Panc1 (cell line): ENCODE results near the gene HGF. TPM values are rescaled to one million over a fixed set of nuclear protein-coding genes. Genes with fewer than 3 reads are reported as not detected.

ENCODE experiments used
- ATAC-seq: fragments of 200-7000 bp; cut with Tn5 transposase; 2 replicates; pipeline ENCODE4 v1.9.1; 2020; ENCODE audit warnings: mild to moderate bottlenecking, moderate library complexity
- BruUV-seq: library from RNA; stranded (reverse); fragments of 400-500 nt; replicated peaks from 2 replicates; lab custom pipeline; 2021; lab: Mats Ljungman, UMichigan
- CTCF ChIA-PET: fragments of 300-600 bp; sonication (Branson Sonifier 250); formaldehyde crosslinking; loops from one replicate; lab custom pipeline; 2022; ENCODE audit warnings: antibody characterized with exemption; lab: Charles Lee
- POLR2A ChIA-PET: fragments of 300-600 bp; sonication (Branson Sonifier 250); formaldehyde crosslinking; loops from one replicate; lab custom pipeline; 2022; ENCODE audit warnings: antibody characterized with exemption; lab: Charles Lee
- DNase-seq: peaks from one replicate; pipeline ENCODE4 v3.0.0-alpha.2; 2010; ENCODE audit warnings: low read depth, low spot score
- H3K27ac ChIP-seq: 2 replicates; pipeline ENCODE4 v1.5.1; 2011; ENCODE audit warnings: mild to moderate bottlenecking, low read length, inconsistent platforms
- H3K27me3 ChIP-seq: fragments of 200-500 bp; sonication (Bioruptor generic); 2 replicates; pipeline ENCODE4 v1.6.0; 2014; ENCODE audit warnings: low read length, inconsistent platforms; ENCODE audit not compliant: control insufficient read depth, insufficient read depth
- H3K36me3 ChIP-seq: fragments of 200-500 bp; sonication (Bioruptor generic); 2 replicates; pipeline ENCODE4 v1.5.1; 2014; ENCODE audit warnings: inconsistent platforms, mild to moderate bottlenecking, low read length, moderate library complexity; ENCODE audit not compliant: control insufficient read depth, insufficient read depth
- H3K4me1 ChIP-seq: 2 replicates; pipeline ENCODE4 v1.5.1; 2011; ENCODE audit warnings: inconsistent platforms, mild to moderate bottlenecking, low read length, moderate library complexity; ENCODE audit not compliant: control insufficient read depth, insufficient read depth
- H3K4me3 ChIP-seq, 2 experiments: 2 replicates each; pipeline ENCODE4 v1.5.1; 2011 to 2012; ENCODE audit warnings: low read depth in 2 of 2, low read length in 2 of 2, mild to moderate bottlenecking in 2 of 2, inconsistent platforms in 1 of 2, moderate library complexity in 1 of 2
- H3K9me3 ChIP-seq: fragments of 200-500 bp; sonication (Bioruptor generic); 2 replicates; pipeline ENCODE4 v1.5.1; 2014; ENCODE audit warnings: low read depth, mild to moderate bottlenecking, inconsistent platforms, low read length, moderate library complexity; ENCODE audit not compliant: control insufficient read depth, insufficient read depth
- POLR2AphosphoS5 ChIP-seq: IDR thresholded peaks from 2 replicates; pipeline ENCODE4 v1.6.1; 2012; ENCODE audit warnings: mild to moderate bottlenecking, low read depth, low read length, moderate library complexity
- REST ChIP-seq, 2 experiments: IDR thresholded peaks; 2 replicates each; pipeline ENCODE4 v1.6.1; 2011 to 2012; ENCODE audit warnings: low read depth in 2 of 2, control low read depth in 1 of 2, low read length in 1 of 2, mild to moderate bottlenecking in 1 of 2, moderate library complexity in 1 of 2; ENCODE audit not compliant: insufficient read depth in 1 of 2
- SIN3A ChIP-seq: IDR thresholded peaks from 2 replicates; pipeline ENCODE4 v1.6.1; 2012; ENCODE audit warnings: low read depth, mild to moderate bottlenecking, low read length, moderate library complexity, borderline replicate concordance; ENCODE audit not compliant: insufficient read depth
- TCF7L2 ChIP-seq: IDR thresholded peaks from 2 replicates; pipeline ENCODE4 v1.6.1; 2011; ENCODE audit warnings: mild to moderate bottlenecking, low read depth, low read length, inconsistent platforms
- in situ Hi-C: cut with HindIII; loops from 2 replicates; pipeline ENCODE4 v1.10.0; 2016; ENCODE audit warnings: low sequenced_read_pairs, low pct_unique_long_range_greater_than_20kb
- intact Hi-C: fragments of 100-400 bp; cut with micrococcal nuclease; formaldehyde crosslinking; loops from one replicate; pipeline ENCODE4 v1.10.0; 2022; ENCODE audit not compliant: unreplicated experiment
- total RNA-seq: library from RNA; stranded (reverse); gene quantifications from one replicate; pipeline ENCODE4 v1.2.1, GENCODE V29; 2021; ENCODE audit not compliant: unreplicated experiment
- TF ChIP-seq, protein P1 (sequence below): fragments of 450-650 bp; IDR thresholded peaks from 2 replicates; pipeline ENCODE4 v1.5.1; 2017; ENCODE audit warnings: mild to moderate bottlenecking

Gene HGF
- total RNA-seq, 1 experiment from 2014 or later, result 0.49 TPM

DNA sequence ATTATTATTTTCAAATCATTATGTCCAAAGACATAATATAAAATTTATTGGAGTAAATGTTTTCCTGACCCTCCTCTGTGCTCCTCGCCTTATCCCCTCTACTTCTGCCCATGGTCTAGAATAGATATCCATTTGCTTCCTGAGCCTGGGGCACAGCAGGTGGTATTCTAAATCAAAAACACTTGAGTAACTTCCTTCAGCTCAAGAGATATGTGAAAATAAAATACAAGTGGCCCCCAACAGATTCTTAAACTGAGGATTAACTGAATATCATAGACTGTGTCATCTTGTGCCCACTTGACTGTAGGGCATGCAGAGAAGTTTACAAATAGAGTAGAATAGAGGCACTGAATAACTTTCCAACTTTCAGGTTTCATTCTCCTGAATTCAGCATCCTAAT lies 59.1 kb downstream of the HGF start:
- in situ Hi-C loops, result no loop called here
- CTCF ChIA-PET, result no interaction called here
- POLR2A ChIA-PET, result no interaction called here
- no TSS peak for BruUV-seq
- ATAC-seq (no peak), DNase-seq (no peak)
- no peaks in the 10 kb centered on the region for H3K36me3 ChIP-seq
- H3K27me3 ChIP-seq, result no peaks in the 10 kb centered on the region
- H3K27ac ChIP-seq, result no peak overlapping the region
- no peak overlapping the region for H3K4me3 ChIP-seq
- no peaks in the 10 kb centered on the region; the same call in 1 of the 2 replicates for H3K4me1 ChIP-seq
- intact Hi-C loops, result no loop called here
- TF ChIP-seq, protein P1, sequence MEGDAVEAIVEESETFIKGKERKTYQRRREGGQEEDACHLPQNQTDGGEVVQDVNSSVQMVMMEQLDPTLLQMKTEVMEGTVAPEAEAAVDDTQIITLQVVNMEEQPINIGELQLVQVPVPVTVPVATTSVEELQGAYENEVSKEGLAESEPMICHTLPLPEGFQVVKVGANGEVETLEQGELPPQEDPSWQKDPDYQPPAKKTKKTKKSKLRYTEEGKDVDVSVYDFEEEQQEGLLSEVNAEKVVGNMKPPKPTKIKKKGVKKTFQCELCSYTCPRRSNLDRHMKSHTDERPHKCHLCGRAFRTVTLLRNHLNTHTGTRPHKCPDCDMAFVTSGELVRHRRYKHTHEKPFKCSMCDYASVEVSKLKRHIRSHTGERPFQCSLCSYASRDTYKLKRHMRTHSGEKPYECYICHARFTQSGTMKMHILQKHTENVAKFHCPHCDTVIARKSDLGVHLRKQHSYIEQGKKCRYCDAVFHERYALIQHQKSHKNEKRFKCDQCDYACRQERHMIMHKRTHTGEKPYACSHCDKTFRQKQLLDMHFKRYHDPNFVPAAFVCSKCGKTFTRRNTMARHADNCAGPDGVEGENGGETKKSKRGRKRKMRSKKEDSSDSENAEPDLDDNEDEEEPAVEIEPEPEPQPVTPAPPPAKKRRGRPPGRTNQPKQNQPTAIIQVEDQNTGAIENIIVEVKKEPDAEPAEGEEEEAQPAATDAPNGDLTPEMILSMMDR, result no peak
- TF ChIP-seq SIN3A (no peak), POLR2AphosphoS5 (no peak), REST (IDR thresholded peaks at IDR 0.05; ENCODE audit: insufficient read depth in 1 of 2, low read depth in 2 of 2, low read length in 1 of 2) (no peak), TCF7L2 (no peak)
- H3K9me3 ChIP-seq, result no peaks in the 10 kb centered on the region

DNA sequence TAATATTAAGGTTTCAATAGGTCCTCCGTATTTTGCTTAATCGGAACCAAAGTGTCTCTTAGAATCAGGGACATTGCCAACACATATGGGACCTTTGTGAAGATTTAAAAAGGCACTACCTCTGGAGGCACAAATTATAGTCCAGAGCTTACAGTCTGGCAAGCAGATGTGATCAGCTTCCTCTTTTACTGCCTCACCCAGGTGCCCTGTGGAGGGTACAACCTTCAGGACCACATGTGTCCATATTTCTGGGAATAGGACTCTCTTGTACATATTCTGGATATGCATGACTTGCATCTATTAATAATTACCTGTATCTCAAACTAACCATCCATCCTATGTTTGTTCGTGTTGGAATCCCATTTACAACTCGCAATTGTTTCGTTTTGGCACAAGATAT lies 60.0 kb downstream of the HGF start:
- Histone ChIP-seq H3K9me3 (no peaks in the 10 kb centered on the region), H3K4me3 (no peak overlapping the region), H3K4me1 (no peaks in the 10 kb centered on the region), H3K27ac (no peak overlapping the region), H3K36me3 (no peaks in the 10 kb centered on the region), H3K27me3 (no peaks in the 10 kb centered on the region)
- DNase-seq (no peak), ATAC-seq (no peak)
- TF ChIP-seq REST (IDR thresholded peaks at IDR 0.05; ENCODE audit: insufficient read depth in 1 of 2, low read depth in 2 of 2, low read length in 1 of 2) (no peak), POLR2AphosphoS5 (no peak), TCF7L2 (no peak), SIN3A (no peak)
- TF ChIP-seq, protein P1, result no peak
- BruUV-seq, result no TSS peak
- intact Hi-C loops, result no loop called here
- CTCF ChIA-PET, result no interaction called here
- POLR2A ChIA-PET, result no interaction called here
- in situ Hi-C loops, result no loop called here
